Measurements from ENCODE around the gene AVPI1. TPM values are rescaled to one million over a fixed set of nuclear protein-coding genes. Genes with fewer than 3 reads are reported as not detected.
A peak's percentile ranks its signal among the peaks of the same experiment; 100 is the strongest.
"Not testable (repeated sequence)": the region's sequence is repeated elsewhere in the genome, so short reads cannot be mapped to it uniquely, and the experiment has no call there.

Gene AVPI1
- total RNA-seq, 1 donor from 2014 or later: 125 TPM

DNA sequence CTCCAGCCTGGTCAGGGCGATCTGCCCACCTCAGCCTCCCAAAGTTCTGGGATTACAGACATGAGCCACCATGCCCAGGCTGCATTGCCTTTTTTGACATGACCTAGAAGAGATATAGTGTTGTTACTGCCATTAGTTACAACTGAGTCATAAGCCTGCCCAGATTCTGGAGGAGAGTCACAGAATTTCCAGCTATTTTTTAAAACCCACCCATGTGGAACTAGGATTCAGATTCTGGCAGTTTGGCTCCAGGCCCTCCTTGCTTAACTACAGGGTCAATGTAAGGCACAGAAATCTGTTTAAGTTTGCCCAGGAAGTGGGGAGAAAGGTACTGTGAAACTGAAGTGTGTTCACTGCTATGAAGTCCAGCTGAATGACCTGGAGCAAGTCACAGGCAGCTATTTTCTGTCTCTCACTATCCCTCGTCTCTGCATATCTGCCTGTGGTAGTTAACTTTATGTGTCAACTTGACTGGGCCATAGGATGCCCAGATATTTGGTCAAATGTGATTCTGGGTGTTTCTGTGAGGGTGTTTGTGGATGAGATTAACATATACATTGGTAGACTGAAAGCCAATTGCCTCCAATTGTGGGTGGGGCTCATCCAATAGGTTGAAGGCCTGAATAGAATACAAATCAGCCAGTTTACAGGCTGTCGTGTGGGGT is 18.1 kb upstream of the AVPI1 start:
- Histone ChIP-seq H3K36me3 (no peaks in the 10 kb centered on the region), H3K27me3 (no peaks in the 10 kb centered on the region), H3K4me1 (peaks cover 21% of the 10 kb centered on the region), H3K27ac (no peak overlapping the region), H3K9me3 (no peaks in the 10 kb centered on the region), H3K4me3 (no peak overlapping the region)
- intact Hi-C loops (cut with DNase I): no loop called here
- TF ChIP-seq POLR2AphosphoS5 (IDR thresholded peaks at IDR 0.05; ENCODE audit: insufficient read depth in 1 of 2, low read depth in 1 of 2) (no peak), POLR2A (IDR thresholded peaks at IDR 0.05) (no peak)
- TF ChIP-seq, protein P1, sequence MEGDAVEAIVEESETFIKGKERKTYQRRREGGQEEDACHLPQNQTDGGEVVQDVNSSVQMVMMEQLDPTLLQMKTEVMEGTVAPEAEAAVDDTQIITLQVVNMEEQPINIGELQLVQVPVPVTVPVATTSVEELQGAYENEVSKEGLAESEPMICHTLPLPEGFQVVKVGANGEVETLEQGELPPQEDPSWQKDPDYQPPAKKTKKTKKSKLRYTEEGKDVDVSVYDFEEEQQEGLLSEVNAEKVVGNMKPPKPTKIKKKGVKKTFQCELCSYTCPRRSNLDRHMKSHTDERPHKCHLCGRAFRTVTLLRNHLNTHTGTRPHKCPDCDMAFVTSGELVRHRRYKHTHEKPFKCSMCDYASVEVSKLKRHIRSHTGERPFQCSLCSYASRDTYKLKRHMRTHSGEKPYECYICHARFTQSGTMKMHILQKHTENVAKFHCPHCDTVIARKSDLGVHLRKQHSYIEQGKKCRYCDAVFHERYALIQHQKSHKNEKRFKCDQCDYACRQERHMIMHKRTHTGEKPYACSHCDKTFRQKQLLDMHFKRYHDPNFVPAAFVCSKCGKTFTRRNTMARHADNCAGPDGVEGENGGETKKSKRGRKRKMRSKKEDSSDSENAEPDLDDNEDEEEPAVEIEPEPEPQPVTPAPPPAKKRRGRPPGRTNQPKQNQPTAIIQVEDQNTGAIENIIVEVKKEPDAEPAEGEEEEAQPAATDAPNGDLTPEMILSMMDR (IDR thresholded peaks at IDR 0.05): no peak
- DNase-seq (ENCODE audit: extremely low spot score in 2 of 2): no peak

DNA sequence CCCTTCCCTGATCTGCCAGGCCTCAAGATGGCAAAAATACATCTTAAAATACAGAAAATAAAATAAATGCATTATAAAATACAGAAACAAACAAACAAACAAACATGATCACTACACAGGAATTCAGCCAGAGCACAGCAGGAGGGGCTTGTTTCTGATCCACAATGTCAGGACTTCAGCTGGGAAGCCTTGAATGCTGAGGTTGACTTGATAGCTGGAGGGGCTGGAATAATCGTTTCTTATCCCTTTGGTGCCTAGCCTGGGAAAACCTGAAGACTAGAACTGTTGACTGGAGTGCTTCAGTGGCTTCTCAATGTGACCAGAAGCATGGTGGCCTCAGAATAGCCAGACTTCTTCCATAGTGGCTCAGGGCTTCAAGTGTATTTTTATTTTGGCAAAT is 17.3 kb upstream of the AVPI1 start:
- DNase-seq (ENCODE audit: extremely low spot score in 2 of 2): no peak
- TF ChIP-seq POLR2AphosphoS5 (IDR thresholded peaks at IDR 0.05; ENCODE audit: insufficient read depth in 1 of 2, low read depth in 1 of 2) (no peak), POLR2A (IDR thresholded peaks at IDR 0.05) (no peak)
- TF ChIP-seq, protein P1 (IDR thresholded peaks at IDR 0.05): no peak
- H3K4me1 ChIP-seq: peaks cover 13% of the 10 kb centered on the region
- H3K27me3 ChIP-seq: no peaks in the 10 kb centered on the region
- no peaks in the 10 kb centered on the region for H3K9me3 ChIP-seq
- H3K36me3 ChIP-seq: no peaks in the 10 kb centered on the region
- no peak overlapping the region for H3K4me3 ChIP-seq
- H3K27ac ChIP-seq: no peak overlapping the region
- intact Hi-C loops (cut with DNase I): no loop called here

DNA sequence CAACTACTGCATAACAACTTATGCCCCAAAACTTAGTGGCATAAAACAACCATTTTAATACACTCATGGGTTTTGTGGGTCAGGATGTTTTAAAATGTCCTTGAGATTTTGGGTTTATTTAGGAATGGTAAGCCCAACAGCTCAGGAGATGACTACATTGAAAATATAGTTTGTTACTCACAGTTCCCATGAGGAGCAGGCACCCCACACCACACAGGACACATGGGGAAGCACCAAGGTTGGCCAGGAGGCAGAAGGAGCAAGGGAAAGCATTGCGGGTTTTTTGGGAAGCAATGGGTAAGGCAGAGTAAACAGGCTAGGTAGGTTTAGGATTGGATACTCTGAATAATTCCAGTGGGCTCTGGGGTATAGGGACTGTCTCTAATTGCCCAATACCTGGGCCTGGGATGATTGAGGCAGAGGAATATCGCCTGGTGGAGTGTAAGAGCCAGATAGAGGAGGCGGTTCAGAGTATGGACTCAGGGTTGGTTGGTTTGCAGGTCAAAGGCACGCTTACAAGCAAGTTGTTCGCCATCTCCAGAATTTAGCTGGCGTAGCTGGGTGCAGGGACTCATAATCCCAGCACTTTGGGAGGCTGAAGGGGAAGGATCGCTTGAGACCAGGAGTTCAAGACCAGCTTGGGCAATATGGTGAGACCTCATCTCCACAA is 16.5 kb upstream of the AVPI1 start:
- H3K27ac ChIP-seq: no peak overlapping the region
- DNase-seq (ENCODE audit: extremely low spot score in 2 of 2): no peak
- no peaks in the 10 kb centered on the region for H3K27me3 ChIP-seq

DNA sequence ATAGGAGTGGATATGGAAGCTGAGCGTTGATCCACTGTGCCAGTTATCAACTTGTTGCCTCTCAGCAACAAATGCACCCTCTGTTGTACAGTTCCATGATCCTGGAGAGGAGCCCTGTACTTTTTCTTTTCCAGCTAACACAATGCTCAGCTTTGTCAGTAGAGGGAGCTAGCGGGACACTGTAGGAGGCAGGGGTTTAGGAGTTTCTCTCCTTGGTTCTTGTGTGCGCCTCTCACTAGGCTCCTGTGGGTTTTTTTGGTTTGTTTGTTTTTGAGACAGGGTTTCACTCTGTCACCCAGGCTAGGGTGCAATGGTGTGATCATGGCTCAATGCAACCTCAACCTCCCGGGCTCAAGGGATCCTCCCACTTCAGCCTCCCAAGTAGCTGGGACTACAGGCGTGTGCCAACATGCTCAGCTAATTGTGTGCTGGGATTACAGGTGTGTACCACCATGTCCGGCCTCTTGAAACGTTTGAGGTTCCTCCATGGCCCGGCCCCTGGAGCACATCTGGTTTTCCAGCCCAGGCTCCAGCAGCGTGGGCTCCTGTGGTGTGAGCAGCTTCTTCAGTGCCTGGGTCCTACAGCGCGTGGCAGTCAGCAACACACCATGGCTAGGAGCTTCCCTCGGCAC is 14.5 kb upstream of the AVPI1 start:
- Histone ChIP-seq H3K27ac (no peak overlapping the region), H3K27me3 (no peaks in the 10 kb centered on the region), H3K36me3 (no peaks in the 10 kb centered on the region), H3K4me1 (no peaks in the 10 kb centered on the region), H3K4me3 (no peak overlapping the region), H3K9me3 (no peaks in the 10 kb centered on the region)
- DNase-seq (ENCODE audit: extremely low spot score in 2 of 2): no peak
- TF ChIP-seq POLR2AphosphoS5 (IDR thresholded peaks at IDR 0.05; ENCODE audit: insufficient read depth in 1 of 2, low read depth in 1 of 2): no peak
- TF ChIP-seq, protein P1 (IDR thresholded peaks at IDR 0.05): peak; percentile 54 to 77 (median 72)
- TF ChIP-seq POLR2A (IDR thresholded peaks at IDR 0.05): no peak
- intact Hi-C loops (cut with DNase I): no loop called here

More for the DNA sequence above, 16.5 kb upstream of the AVPI1 start:
- intact Hi-C loops (cut with DNase I): no loop called here
- H3K36me3 ChIP-seq: no peaks in the 10 kb centered on the region
- no peak overlapping the region for H3K4me3 ChIP-seq
- H3K9me3 ChIP-seq: no peaks in the 10 kb centered on the region
- TF ChIP-seq POLR2AphosphoS5 (IDR thresholded peaks at IDR 0.05; ENCODE audit: insufficient read depth in 1 of 2, low read depth in 1 of 2) (no peak), POLR2A (IDR thresholded peaks at IDR 0.05) (no peak)
- TF ChIP-seq, protein P1 (IDR thresholded peaks at IDR 0.05): no peak
- peaks cover 7% of the 10 kb centered on the region for H3K4me1 ChIP-seq

DNA sequence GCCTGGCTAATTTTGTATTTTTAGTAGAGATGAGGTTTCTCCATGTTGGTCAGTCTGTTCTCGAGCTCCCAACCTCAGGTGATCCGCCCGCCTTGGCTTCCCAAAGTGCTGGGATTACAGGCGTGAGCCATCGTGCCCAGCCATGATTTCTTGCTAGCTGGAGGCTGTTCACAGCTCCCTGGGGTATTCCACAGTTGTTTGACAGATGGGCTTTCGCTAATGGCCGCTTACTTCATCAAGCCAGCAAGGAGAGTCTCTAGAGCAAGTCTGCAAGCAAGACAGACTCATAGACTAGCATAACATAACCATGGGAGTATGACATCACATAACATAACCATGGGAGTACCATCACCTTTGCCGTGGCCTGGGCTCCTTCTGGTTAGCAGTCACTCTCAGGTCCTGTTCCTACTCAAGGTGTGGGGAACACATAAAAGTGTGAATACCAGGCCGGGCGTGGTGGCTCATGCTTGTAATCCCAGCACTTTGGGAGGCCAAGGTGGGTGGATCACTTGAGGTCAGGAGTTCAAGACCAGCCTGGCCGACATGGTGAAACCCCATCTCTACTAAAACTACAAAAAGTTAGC is 11.1 kb upstream of the AVPI1 start:
- H3K36me3 ChIP-seq; H3K27me3 ChIP-seq; DNase-seq (ENCODE audit: extremely low spot score in 2 of 2); H3K4me3 ChIP-seq; H3K4me1 ChIP-seq; H3K27ac ChIP-seq; intact Hi-C loops (cut with DNase I); H3K9me3 ChIP-seq: not testable (repeated sequence)
